ENCODE results near the gene NR4A1.

The NR4A1 gene

DNA sequence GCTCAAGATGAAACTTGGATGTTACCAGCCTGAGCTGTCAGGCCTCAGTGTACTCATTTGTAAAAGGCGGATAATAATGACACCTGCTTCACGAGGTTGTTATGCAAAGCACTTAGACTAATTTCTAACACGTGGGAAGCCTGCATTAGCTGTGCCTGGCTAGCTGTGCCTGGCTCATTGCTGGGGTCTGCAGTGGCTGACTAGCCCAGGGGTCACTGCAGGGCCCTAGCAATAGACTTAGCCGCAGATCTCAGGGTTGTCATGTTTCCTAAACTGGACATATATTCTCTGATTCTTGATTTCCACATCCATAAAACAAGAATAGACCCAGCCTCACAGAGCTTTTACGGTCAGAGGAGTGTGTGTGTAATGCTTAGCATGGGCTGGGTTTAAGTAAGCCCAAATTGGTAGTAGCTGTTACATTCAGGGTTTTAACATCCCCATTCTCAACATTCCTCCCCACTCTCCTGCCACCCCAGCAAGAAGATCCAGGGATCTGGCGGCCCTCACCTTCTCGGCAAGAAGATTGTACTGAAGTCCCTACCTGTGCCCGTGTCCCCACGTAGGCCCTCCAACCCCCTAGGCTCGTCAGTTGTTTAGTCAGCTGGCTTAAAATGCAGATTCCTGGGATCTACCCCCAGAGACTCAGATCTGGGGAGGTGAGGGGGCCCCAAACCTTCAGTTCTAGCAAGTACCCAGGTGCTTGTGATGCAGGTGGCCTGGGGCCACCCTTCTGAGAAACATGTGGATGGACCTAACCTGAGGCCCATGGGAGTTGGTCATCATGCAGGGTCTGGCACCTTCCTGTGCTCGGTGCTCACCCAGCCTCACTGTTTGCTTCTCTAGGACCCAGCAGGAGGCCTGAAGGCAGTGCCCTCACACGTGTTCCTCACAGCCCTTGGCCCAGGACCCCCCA is 8.6 kb downstream of the NR4A1 start:
- TF ChIP-seq, protein P1, sequence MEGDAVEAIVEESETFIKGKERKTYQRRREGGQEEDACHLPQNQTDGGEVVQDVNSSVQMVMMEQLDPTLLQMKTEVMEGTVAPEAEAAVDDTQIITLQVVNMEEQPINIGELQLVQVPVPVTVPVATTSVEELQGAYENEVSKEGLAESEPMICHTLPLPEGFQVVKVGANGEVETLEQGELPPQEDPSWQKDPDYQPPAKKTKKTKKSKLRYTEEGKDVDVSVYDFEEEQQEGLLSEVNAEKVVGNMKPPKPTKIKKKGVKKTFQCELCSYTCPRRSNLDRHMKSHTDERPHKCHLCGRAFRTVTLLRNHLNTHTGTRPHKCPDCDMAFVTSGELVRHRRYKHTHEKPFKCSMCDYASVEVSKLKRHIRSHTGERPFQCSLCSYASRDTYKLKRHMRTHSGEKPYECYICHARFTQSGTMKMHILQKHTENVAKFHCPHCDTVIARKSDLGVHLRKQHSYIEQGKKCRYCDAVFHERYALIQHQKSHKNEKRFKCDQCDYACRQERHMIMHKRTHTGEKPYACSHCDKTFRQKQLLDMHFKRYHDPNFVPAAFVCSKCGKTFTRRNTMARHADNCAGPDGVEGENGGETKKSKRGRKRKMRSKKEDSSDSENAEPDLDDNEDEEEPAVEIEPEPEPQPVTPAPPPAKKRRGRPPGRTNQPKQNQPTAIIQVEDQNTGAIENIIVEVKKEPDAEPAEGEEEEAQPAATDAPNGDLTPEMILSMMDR (IDR thresholded peaks at IDR 0.05): no peak

DNA sequence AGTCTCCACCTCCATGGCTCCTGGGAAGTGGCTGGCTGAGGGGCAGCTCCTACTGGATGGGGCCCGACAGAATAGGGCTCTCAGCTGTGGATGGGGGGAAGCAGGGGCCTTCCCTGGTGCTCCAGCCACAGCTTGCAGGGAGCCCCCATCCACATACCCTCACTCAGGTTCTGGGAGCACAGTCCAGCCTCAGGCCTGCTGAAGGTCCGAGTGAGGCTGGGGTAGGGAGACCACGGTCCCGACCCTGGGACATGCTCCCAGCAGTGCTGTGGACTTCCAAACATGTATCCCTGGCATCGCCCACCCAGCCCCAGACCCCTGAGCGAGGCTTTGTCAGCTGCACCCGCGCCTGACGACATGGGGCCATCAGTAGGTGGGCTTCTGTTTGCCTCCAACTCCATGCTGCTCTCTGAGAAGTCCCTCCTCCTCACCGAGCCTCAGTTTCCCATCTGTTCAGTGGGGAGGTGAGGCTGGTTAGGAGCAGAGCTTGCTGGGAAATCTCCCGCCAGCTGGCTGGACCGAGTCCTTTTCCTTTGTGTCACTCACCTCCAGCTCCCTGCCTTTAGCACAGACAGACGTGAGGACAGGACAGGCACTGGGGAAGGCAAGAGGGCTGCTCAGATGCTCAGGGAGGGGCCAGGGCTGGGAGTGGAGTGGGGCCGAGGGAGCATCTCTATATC is 9.4 kb downstream of the NR4A1 start:
- TF ChIP-seq, protein P1 (IDR thresholded peaks at IDR 0.05): no peak

- TF ChIP-seq, protein P1 (IDR thresholded peaks at IDR 0.05): no peak
These were observed 10.4 kb downstream of the NR4A1 start for GRCh38 chr12:52061470-52062166.

DNA sequence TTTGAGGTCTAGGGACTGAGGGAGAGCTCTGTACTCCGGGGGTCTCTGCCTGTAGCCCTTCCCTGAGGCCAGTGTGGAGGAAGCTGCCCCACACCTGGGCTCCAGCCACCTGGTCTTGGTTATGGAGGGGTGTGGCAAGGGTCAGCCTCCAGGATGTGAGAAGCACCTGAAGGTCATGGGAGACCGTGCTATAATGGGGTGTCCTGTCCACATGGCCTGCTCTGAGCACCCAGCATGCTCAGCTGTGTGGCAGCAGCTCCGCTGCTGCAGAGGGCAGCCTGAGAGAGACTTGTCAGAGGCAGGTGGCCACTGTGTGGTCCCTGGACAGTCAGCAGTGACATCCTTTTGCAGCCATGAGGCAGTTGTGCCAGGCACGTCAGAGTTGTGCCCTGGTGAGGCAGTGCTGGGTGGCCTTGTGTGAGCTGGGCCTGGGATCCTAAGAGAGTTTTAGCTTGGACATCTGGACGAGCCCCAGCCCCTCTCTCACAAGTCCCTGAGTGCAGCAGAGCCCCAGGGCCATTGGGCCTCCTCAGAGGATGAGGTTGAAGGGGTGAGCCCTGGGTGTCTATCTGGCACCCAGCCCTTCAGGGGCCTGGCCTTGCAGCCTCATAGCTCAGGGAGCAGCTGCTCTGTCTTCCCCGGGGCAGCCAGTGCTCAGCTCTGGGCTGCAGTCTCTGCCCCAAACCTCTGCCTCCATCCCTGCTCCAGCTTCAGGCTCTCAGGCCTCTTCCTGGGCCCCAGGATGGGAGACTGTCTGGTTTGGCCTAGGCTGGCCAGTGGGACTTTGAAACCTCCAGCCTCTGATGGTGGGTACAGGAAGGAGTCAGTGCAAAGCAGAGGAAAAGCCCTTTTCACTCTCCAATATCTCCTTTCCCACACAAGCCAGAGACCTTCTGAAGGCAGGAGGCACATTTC is 11.2 kb downstream of the NR4A1 start:
- TF ChIP-seq, protein P1 (IDR thresholded peaks at IDR 0.05): no peak

GRCh38 chr12:52063082-52063924 is 12.1 kb downstream of the NR4A1 start:
- TF ChIP-seq, protein P1 (IDR thresholded peaks at IDR 0.05): no peak

- TF ChIP-seq, protein P1 (IDR thresholded peaks at IDR 0.05): no peak
These were observed 12.9 kb downstream of the NR4A1 start for GRCh38 chr12:52063981-52064649.

Measured in LNCAP (cell line).